CD14-positive monocyte (primary cell): Measurements from ENCODE around the gene MPP7. TPM values are rescaled to one million over a fixed set of nuclear protein-coding genes. Genes with fewer than 3 reads are reported as not detected.

Experiments used
- DNase-seq, 3 donors: peaks; one replicate each; pipeline ENCODE4 v3.0.0-alpha.2; 2011 to 2022
- H2AFZ ChIP-seq: 2 replicates; pipeline ENCODE4 v1.6.0; 2012; ENCODE audit warnings: mild to moderate bottlenecking, low read depth, low read length, inconsistent platforms; ENCODE audit not compliant: insufficient read depth, poor library complexity, severe bottlenecking
- H3K27ac ChIP-seq, 2 donors: 1 replicate in 1 of 2; 2 replicates in 1 of 2; pipeline ENCODE4 v1.5.1; 2012 to 2013; ENCODE audit warnings: low read length in 2 of 2, control low read depth in 1 of 2, inconsistent platforms in 1 of 2, low read depth in 1 of 2, mild to moderate bottlenecking in 1 of 2
- H3K27me3 ChIP-seq, 2 donors: one replicate each; pipeline versions ENCODE4 v1.6.0 to v1.6.1; 2011 to 2013; ENCODE audit warnings: low read length in 2 of 2; ENCODE audit not compliant: control insufficient read depth in 2 of 2, insufficient read depth in 2 of 2
- H3K36me3 ChIP-seq, 2 donors: replicated peaks in 1 of 2; 1 replicate in 1 of 2; 2 replicates in 1 of 2; pipeline versions ENCODE4 v1.5.1 to v1.6.1; 2012 to 2013; ENCODE audit warnings: low read length in 2 of 2, control low read depth in 1 of 2, inconsistent platforms in 1 of 2, mild to moderate bottlenecking in 1 of 2; ENCODE audit not compliant: insufficient read depth in 2 of 2, control insufficient read depth in 1 of 2
- H3K4me1 ChIP-seq, 2 donors: 1 replicate in 1 of 2; 2 replicates in 1 of 2; pipeline versions ENCODE4 v1.5.1 to v1.6.1; 2012 to 2013; ENCODE audit warnings: low read length in 2 of 2, control low read depth in 1 of 2, inconsistent platforms in 1 of 2, mild to moderate bottlenecking in 1 of 2, moderate library complexity in 1 of 2; ENCODE audit not compliant: insufficient read depth in 2 of 2, control insufficient read depth in 1 of 2
- H3K4me2 ChIP-seq: replicated peaks from 2 replicates; pipeline ENCODE3; 2012; ENCODE audit warnings: low read length, moderate library complexity, mild to moderate bottlenecking; ENCODE audit not compliant: poor library complexity, severe bottlenecking; ENCODE audit errors: extremely low read depth
- H3K4me3 ChIP-seq, 3 experiments: fragments of 200-600 bp in 1 of 3; sonication (generic) in 1 of 3; replicated peaks in 1 of 3; 1 replicate in 2 of 3; 2 replicates in 1 of 3; pipeline ENCODE4 v1.5.1; 2011 to 2013; ENCODE audit warnings: low read length in 3 of 3, mild to moderate bottlenecking in 3 of 3, control low read depth in 2 of 3, low read depth in 2 of 3, inconsistent platforms in 1 of 3, moderate library complexity in 1 of 3
- H3K79me2 ChIP-seq: 2 replicates; pipeline ENCODE4 v1.6.0; 2012; ENCODE audit warnings: mild to moderate bottlenecking, control low read depth, inconsistent platforms, low read length, moderate library complexity; ENCODE audit not compliant: insufficient read depth
- H3K9ac ChIP-seq: 2 replicates; pipeline ENCODE4 v1.6.0; 2017; ENCODE audit warnings: low read length, mild to moderate bottlenecking; ENCODE audit not compliant: insufficient read depth, poor library complexity, severe bottlenecking
- H3K9me3 ChIP-seq, 2 donors: replicated peaks in 1 of 2; 1 replicate in 1 of 2; 2 replicates in 1 of 2; pipeline versions ENCODE4 v1.5.1 to v1.6.1; 2012 to 2013; ENCODE audit warnings: low read length in 2 of 2, control low read depth in 1 of 2; ENCODE audit not compliant: control insufficient read depth in 1 of 2, insufficient read depth in 1 of 2
- H4K20me1 ChIP-seq: 2 replicates; pipeline ENCODE4 v1.6.0; 2012; ENCODE audit warnings: mild to moderate bottlenecking, low read length, control low read depth, moderate library complexity; ENCODE audit not compliant: insufficient read depth
- H3K27ac Mint-ChIP-seq, 7 donors: one replicate each; pipeline ENCODE4 v1.8.0; 2020; ENCODE audit warnings: mild to moderate bottlenecking in 7 of 7, mixed read lengths in 7 of 7, moderate library complexity in 6 of 7, inconsistent platforms in 2 of 7
- H3K27me3 Mint-ChIP-seq, 3 donors: one replicate each; pipeline ENCODE4 v1.8.0; 2021 to 2022; ENCODE audit warnings: low read depth in 3 of 3, mild to moderate bottlenecking in 3 of 3, mixed read lengths in 3 of 3, moderate library complexity in 3 of 3, inconsistent platforms in 1 of 3
- H3K36me3 Mint-ChIP-seq, 2 donors: one replicate each; pipeline ENCODE4 v1.8.0; 2020; ENCODE audit warnings: mixed read lengths in 2 of 2, inconsistent platforms in 1 of 2, mild to moderate bottlenecking in 1 of 2
- H3K4me1 Mint-ChIP-seq: one replicate; pipeline ENCODE4 v1.8.0; 2020; ENCODE audit warnings: mild to moderate bottlenecking, mixed read lengths
- H3K4me3 Mint-ChIP-seq, 2 donors: one replicate each; pipeline ENCODE4 v1.8.0; 2020; ENCODE audit warnings: mild to moderate bottlenecking in 2 of 2, mixed read lengths in 2 of 2, moderate library complexity in 1 of 2
- H3K9me3 Mint-ChIP-seq, 7 donors: one replicate each; pipeline ENCODE4 v1.8.0; 2020 to 2022; ENCODE audit warnings: mixed read lengths in 7 of 7, mild to moderate bottlenecking in 6 of 7, moderate library complexity in 6 of 7, inconsistent platforms in 2 of 7
- CTCF ChIP-seq: fragments of 200-600 bp; IDR thresholded peaks from one replicate; pipeline ENCODE4 v1.8.0; 2022; ENCODE audit warnings: antibody characterized with exemption, mild to moderate bottlenecking
- WGBS: methylation state at CpG from one replicate; pipeline ENCODE4 v1.1.5; 2013; ENCODE audit warnings: missing lambda C conversion rate; ENCODE audit not compliant: insufficient coverage; 5-methylcytosine and 5-hydroxymethylcytosine counted together
- intact Hi-C, 2 donors: fragments of 100-400 bp; cut with micrococcal nuclease; formaldehyde crosslinking; loops; one replicate each; pipeline versions ENCODE4 v1.15.0 to v1.15.1; 2023
- polyA plus RNA-seq, 3 donors: library from polyadenylated mRNA; depleted of rRNA in 1 of 3; unstranded in 2 of 3; stranded (reverse) in 1 of 3; fragments of 300-500 nt in 2 of 3; fragments of >200 nt in 1 of 3; fragmentation: Illumina TruSeq in 2 of 3; gene quantifications; 1 replicate in 2 of 3; 2 replicates in 1 of 3; pipeline ENCODE4 v1.2.3, GENCODE V29; 2012 to 2021

MPP7 gene
- polyA plus RNA-seq, 3 donors: 17.3 to 48.3 (median 33.6) TPM

- Histone ChIP-seq H3K27ac (no peak overlapping the region), H3K36me3 (peaks cover 0 to 9% of the 10 kb centered on the region in 2 donors), H3K4me2 (no peak overlapping the region), H3K79me2 (peaks cover 72% of the 10 kb centered on the region), H4K20me1 (peaks cover 88% of the 10 kb centered on the region), H3K9me3 (no peaks in the 10 kb centered on the region), H3K9ac (no peak overlapping the region), H3K4me1 (peaks cover 24 to 31% of the 10 kb centered on the region in 2 donors), H3K4me3 (no peak overlapping the region), H2AFZ (no peak overlapping the region), H3K27me3 (no peaks in the 10 kb centered on the region)
- H3K27me3 Mint-ChIP-seq: peaks cover 0 to 2% (median 0%) of the 10 kb centered on the region in 3 donors
- peaks cover 14 to 25% of the 10 kb centered on the region in 2 donors for H3K36me3 Mint-ChIP-seq
- H3K4me3 Mint-ChIP-seq: no peak overlapping the region
- 71% methylated on average over 5 of the region's 10 CpGs for WGBS
- H3K27ac Mint-ChIP-seq: peak overlapping the region in 5 of 7 donors; percentile 1 to 66 (median 10)
- intact Hi-C loops: no loop called here
- peaks cover 0 to 3% (median 0%) of the 10 kb centered on the region in 7 donors for H3K9me3 Mint-ChIP-seq
- no peak for TF ChIP-seq CTCF
- DNase-seq: no peak
- peaks cover 37% of the 10 kb centered on the region for H3K4me1 Mint-ChIP-seq
Measured at GRCh38 chr10:28263136-28263857, 39.6 kb downstream of the MPP7 start.

- Histone ChIP-seq H3K4me2 (no peak overlapping the region), H3K27ac (no peak overlapping the region), H3K9me3 (no peaks in the 10 kb centered on the region), H3K9ac (no peak overlapping the region), H3K27me3 (no peaks in the 10 kb centered on the region), H2AFZ (no peak overlapping the region), H3K36me3 (no peaks in the 10 kb centered on the region), H3K4me1 (peaks cover 30 to 36% of the 10 kb centered on the region in 2 donors), H3K79me2 (peaks cover 67% of the 10 kb centered on the region), H3K4me3 (no peak overlapping the region), H4K20me1 (peaks cover 50% of the 10 kb centered on the region)
- TF ChIP-seq CTCF: no peak
- Mint-ChIP-seq H3K36me3 (peaks cover 3 to 15% of the 10 kb centered on the region in 2 donors), H3K27ac (no peak overlapping the region), H3K9me3 (no peaks in the 10 kb centered on the region), H3K4me3 (no peak overlapping the region), H3K4me1 (peaks cover 47% of the 10 kb centered on the region), H3K27me3 (peaks cover 0 to 4% (median 0%) of the 10 kb centered on the region in 3 donors)
- intact Hi-C loops: loop anchor here in 1 of 2 donors (10.0 kb wide), 1 partner anchor 48 kb away; the partner anchor contains the start of gene MPP7
- 100% methylated on average over 1 of the region's 2 CpGs for WGBS
- no peak for DNase-seq
Measured at GRCh38 chr10:28256776-28257175, 46.1 kb downstream of the MPP7 start.
